MG63 (cell line): ENCODE measurements around the gene SDCCAG8. TPM values are rescaled to one million over a fixed set of nuclear protein-coding genes. Genes with fewer than 3 reads are reported as not detected.
A peak's percentile ranks its signal among the peaks of the same experiment; 100 is the strongest.
"Not testable (repeated sequence)": the region's sequence is repeated elsewhere in the genome, so short reads cannot be mapped to it uniquely, and the experiment has no call there.

Experiments
- DNase-seq: peaks from one replicate; pipeline ENCODE4 v3.0.0-alpha.2; 2020
- H3K27me3 ChIP-seq: fragments of 250-450 bp; sonication (Bioruptor Pico); 2 replicates; pipeline ENCODE4 v1.5.1; 2020; ENCODE audit warnings: mild to moderate bottlenecking, moderate library complexity
- H3K36me3 ChIP-seq: fragments of 250-450 bp; sonication (Bioruptor Pico); 2 replicates; pipeline ENCODE4 v1.5.1; 2020; ENCODE audit warnings: mild to moderate bottlenecking, moderate library complexity
- H3K4me3 ChIP-seq: fragments of 250-450 bp; sonication (Bioruptor Pico); 2 replicates; pipeline ENCODE4 v1.5.1; 2020; ENCODE audit warnings: mild to moderate bottlenecking, moderate library complexity
- H3K9me3 ChIP-seq: fragments of 250-450 bp; sonication (Bioruptor Pico); 2 replicates; pipeline ENCODE4 v1.5.1; 2020; ENCODE audit warnings: mild to moderate bottlenecking, moderate library complexity
- total RNA-seq: library from RNA; depleted of rRNA; stranded (reverse); fragments of >200 nt; shearing (Covaris generic); gene quantifications from 2 replicates; pipeline ENCODE4 v1.2.3, GENCODE V29; 2014; ENCODE audit warnings: low replicate concordance; rRNA removed

SDCCAG8 gene
- total RNA-seq, result 17.2 and 19.2 TPM in 2 replicates

DNA sequence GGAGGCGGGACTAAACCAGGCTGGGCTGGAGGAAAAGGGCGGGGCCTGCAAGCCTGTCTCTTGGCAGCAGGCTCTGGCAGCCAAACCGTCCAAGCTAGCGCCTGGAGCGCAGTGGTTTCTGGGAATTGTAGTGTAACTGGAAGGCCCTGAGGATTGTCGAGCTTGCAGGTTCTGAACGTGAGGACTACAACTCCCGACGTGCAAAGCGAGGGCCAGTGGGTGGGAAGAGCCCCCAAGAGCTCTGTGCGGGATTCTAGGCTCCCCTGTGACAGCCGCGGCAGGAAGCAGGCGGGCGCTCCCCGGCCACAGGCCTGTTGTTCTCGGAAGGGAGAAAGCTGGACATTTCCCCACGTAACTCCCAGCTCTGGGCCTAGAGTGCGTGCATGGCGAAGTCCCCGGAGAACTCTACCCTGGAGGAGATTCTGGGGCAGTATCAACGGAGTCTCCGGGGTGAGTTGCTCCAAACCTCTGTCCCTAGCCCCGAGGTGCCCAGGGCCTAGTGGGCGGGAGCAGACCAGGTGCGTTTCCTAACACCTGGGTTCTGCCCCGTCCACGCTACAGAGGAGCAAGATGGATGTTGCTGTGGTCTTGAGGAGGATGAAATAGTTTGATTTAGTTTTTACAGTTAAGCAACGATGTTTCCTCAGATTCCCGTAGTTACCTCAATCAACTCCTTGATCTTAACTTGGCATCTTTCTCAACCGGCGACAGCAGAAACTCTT is at the start of gene SDCCAG8:
TSS of gene SDCCAG8 (plus strand) at position 251 of the 722 bp plus-strand sequence. CDS start at position 384, 133 bp downstream.
- Histone ChIP-seq H3K27me3 (no peaks in the 10 kb centered on the region), H3K9me3 (no peaks in the 10 kb centered on the region), H3K4me3 (peak within 1 kb of the TSS; percentile 93), H3K36me3 (no peaks in the 10 kb centered on the region)
- DNase-seq, result peak; percentile 99

DNA sequence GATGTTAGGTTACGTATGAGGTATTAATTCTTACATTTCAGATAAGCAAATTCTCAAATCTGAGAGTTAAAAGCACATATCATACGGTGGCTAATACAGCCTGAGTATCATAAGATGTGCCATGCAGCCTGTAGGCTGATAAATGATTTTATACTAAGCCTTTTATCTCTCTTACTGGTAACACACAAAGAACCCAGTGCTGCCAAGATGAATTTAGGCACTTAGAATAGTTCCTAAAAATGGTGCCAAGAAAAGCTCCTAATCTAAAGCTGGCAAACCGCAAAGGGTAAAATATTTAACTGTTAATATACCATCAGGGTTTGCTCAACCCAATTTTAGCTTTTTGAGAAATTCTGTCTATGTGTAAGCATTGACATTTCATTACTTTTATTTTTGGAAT is 43.9 kb upstream of the SDCCAG8 start:
- H3K9me3 ChIP-seq, DNase-seq, H3K4me3 ChIP-seq, H3K27me3 ChIP-seq: not testable (repeated sequence)
- peaks cover 25% of the 10 kb centered on the region for H3K36me3 ChIP-seq

DNA sequence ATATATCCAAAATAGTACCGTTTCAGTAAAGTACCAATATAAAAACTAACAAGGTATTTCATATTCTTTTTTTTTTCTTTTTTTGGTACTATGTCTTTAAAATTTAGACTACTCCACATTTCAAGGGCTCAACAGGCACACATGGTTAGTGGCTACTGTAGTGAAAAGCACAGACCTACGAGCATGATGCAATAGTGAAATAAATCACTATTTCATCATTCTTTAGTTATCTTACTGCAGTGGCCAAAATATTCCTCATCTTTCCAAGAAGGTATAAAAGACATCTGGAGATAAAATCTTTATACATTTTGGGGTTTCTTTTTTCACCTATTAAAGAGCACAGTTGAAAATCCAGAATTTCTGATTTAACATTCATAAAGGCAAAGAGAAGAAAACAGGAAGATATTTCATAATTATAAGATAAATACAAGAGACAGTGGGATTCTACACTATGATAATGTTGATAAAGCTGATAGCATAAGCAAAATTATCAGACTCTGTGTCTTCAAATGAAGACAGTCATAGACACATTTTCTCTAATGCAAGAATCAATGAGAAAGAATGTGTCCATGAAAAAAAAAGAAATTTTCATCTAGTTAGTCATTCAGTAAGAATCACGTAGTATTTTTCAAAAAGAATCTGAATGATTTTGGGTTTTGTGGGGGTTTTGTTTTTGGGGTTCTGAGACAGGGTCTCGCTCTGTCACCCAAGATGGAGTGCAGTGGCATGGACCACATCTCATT is 42.6 kb upstream of the SDCCAG8 start:
- Histone ChIP-seq H3K27me3 (no peaks in the 10 kb centered on the region), H3K9me3 (no peaks in the 10 kb centered on the region), H3K4me3 (no peak overlapping the region), H3K36me3 (peaks cover 36% of the 10 kb centered on the region)
- no peak for DNase-seq

DNA sequence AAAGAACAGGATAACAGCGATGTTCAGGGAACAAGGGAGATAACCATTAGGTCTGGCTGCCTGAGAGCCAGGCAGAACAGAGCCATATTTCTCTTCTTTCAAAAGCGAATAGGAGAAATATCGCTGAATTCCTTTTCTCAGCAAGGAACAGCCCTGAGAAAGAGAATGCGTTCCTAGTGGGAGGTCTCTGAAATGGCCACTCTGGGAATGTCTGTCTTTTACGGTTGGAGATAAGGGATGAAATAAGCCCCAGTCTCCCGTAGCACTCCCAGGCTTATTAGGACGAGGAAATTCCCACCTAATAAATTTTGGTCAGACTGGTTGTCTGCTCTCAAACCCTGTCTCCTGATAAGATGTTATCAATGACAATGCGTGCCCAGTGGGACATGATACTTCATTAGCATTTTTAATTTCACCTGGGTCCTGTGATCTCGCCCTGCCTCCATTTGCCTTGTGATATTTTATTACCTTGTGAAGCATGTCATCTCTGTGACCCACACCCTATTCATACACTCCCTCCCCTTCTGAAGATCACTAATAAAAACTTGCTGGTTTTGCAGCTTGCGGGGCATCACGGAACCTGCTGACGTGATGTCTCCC is 40.5 kb upstream of the SDCCAG8 start:
- H3K27me3 ChIP-seq, H3K4me3 ChIP-seq, DNase-seq, H3K9me3 ChIP-seq: not testable (repeated sequence)
- H3K36me3 ChIP-seq, result peaks cover 42% of the 10 kb centered on the region

DNA sequence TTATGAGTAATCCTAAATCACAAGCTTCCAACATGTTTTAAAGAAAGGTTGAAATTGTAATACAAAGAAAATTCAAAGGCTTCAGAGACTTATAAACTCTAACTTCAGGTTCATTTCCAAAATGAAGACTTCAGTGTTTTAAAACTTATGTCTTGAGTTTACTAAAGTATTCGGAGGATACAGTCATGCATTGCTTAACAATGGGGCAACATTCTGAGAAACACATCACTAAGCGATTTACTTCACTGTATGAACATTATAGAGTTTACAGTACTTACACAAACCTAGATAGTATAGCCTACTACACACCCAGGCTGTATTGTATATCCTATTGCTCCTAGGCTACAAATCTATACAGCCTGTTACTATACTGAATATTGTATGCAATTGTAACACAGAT is 39.1 kb upstream of the SDCCAG8 start:
- no peaks in the 10 kb centered on the region for H3K9me3 ChIP-seq
- peaks cover 56% of the 10 kb centered on the region for H3K36me3 ChIP-seq
- no peak for DNase-seq
- H3K27me3 ChIP-seq, result no peaks in the 10 kb centered on the region
- H3K4me3 ChIP-seq, result no peak overlapping the region

DNA sequence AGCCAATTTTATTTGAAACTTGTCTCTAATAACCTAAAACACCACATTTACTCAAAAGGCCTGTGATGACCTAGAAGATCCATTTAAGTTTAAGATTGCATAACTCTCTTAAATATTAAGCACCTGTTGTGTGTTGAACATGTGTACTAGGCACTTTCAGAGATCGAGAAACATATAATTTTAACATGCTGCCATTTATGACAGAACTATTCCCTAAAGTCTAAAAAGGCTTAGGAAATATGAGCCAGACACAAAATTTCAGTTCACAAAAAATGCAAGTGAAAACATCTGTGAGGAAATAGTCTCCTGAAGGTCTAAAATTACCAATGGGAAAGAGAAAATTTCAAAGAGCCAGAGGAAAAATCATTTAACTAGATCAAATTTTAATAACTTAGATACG is 38.5 kb upstream of the SDCCAG8 start:
- no peak overlapping the region for H3K4me3 ChIP-seq
- no peak for DNase-seq
- peaks cover 60% of the 10 kb centered on the region for H3K36me3 ChIP-seq
- no peaks in the 10 kb centered on the region for H3K27me3 ChIP-seq
- no peaks in the 10 kb centered on the region for H3K9me3 ChIP-seq

DNA sequence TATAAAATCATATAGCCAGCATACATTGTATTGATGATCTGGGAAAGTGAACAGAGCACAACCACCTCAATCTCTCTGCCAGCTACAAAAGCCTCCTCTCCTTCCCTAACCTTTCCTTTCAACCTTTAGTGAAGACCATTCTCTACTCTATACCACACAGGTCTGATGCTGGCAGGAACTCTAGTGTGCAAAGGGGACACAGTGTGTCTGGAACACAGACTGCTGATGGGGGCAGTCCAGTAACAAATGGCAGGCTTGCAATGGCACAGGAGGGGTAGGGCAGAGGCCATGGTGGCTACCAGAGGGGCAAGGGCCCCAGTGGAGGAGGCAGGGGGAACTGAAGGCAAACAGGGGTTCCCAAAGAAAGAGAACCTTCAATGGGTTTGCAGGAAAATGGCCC is 37.8 kb upstream of the SDCCAG8 start:
- no peaks in the 10 kb centered on the region for H3K27me3 ChIP-seq
- DNase-seq, result no peak
- H3K4me3 ChIP-seq, result no peak overlapping the region
- H3K36me3 ChIP-seq, result peaks cover 68% of the 10 kb centered on the region
- no peaks in the 10 kb centered on the region for H3K9me3 ChIP-seq

DNA sequence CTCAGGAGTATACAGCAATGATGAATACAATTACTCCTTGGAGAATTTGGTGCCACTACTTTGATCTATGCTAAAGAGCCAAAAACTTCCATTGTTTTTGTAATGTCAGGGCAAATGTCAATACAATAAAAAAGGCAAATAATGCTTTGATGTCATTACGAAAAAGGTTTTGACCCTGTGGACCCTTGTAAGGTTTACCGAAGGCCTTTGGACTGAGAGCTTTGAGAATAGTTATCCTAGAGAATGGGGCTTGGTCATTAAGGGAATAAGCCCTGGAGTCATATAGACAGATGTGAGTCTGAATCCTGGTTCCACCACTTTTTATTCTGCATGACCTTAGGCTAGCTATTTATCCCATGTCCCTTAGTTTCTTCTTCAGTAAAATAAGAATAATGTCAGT is 28.2 kb upstream of the SDCCAG8 start:
- no peak for DNase-seq

DNA sequence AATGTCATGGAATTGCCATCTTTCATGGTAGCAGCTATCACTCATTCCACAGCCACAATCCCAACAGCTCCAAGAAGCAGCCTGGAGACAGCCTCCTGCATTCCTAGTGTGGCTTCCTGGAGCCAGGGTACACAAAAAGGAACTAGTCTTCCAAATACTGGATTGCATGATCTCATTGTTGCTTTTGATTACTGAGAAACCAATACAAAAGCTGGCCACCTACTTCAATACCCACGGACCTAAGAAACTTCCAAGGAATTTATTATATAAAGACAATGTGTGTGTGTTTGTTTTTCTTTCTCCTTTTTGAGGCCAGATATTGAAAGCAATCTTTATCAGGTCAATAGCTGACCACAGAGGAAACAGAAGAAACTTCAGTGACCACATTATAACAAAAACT is 26.3 kb upstream of the SDCCAG8 start:
- DNase-seq, result no peak
- H3K9me3 ChIP-seq, result peaks cover 37% of the 10 kb centered on the region
- no peaks in the 10 kb centered on the region for H3K27me3 ChIP-seq
- H3K4me3 ChIP-seq, result no peak overlapping the region
- H3K36me3 ChIP-seq, result peaks cover 58% of the 10 kb centered on the region

More for the DNA sequence above, 28.2 kb upstream of the SDCCAG8 start:
- H3K27me3 ChIP-seq, result no peaks in the 10 kb centered on the region
- H3K9me3 ChIP-seq, result peaks cover 32% of the 10 kb centered on the region
- H3K36me3 ChIP-seq, result peaks cover 65% of the 10 kb centered on the region
- no peak overlapping the region for H3K4me3 ChIP-seq

DNA sequence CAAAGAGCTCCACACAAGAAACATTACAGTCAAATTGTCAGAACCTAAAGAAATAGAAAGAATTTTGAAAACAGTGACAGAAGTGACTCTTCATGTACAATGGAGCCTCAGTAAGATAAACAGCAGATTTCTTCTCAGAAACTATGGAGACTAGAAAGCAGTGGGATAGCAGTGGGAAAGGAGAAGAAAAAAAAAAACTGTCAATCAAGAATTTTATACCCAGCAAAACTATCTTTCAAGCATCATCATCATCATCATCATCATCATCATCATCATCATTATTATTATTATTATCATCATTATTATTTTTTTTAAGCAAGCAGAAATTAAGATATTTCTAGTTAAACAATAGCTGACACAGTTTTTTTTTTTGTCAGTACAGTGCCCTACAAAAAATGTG is 24.9 kb upstream of the SDCCAG8 start:
- peaks cover 51% of the 10 kb centered on the region for H3K36me3 ChIP-seq
- no peaks in the 10 kb centered on the region for H3K27me3 ChIP-seq
- H3K9me3 ChIP-seq, result peaks cover 37% of the 10 kb centered on the region
- H3K4me3 ChIP-seq, result no peak overlapping the region
- DNase-seq, result no peak

DNA sequence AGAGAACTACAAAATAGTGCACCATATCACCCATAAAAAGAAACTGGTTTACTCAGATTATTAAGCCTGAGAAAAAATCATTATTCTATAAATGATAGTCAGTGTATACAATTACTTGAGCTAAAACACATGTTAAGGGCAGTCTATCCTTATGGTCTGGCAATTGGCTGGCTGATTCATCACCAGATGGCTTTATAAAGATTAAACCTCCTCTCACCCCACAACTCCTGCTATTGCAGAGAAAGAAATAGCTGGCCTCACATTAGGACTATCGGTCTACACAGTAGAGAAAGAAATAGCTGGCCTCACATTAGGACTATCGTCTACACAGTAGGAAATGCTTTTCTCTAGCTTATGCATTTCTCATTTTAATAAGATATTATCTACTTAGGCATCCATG is 21.9 kb upstream of the SDCCAG8 start:
- peak; percentile 23 for DNase-seq
- Histone ChIP-seq H3K4me3 (no peak overlapping the region), H3K9me3 (peaks cover 29% of the 10 kb centered on the region), H3K27me3 (no peaks in the 10 kb centered on the region), H3K36me3 (peaks cover 51% of the 10 kb centered on the region)

DNA sequence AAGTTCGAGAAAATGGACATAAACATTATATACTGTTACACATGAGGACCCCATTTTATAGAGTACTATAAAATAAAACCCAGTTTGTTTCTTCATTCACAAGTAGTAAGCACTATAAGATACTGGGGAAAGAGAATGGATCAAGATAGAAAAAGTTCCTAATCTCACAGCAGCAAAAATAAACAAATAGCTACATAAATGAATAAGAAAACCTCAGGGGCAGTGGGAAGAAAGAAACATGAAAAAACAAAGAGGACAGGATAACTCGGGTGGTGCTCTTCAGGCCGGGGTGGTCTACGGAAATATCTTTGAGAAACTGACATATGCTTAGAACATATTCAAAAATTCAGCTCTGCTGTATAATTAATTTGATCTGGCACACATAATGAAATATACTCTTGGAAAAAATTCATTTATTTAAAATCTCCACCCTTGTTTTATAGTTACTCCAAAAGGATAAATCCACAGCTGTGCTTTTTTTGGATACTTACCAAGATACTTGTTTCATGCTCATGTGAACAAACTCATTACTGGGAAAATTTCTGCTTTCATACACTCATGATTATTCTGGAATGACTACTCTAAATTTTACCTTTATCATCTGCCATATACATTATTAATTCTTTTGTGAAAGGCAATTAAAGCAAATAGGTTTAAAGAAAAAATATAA is 20.7 kb upstream of the SDCCAG8 start:
- H3K9me3 ChIP-seq, result peaks cover 22% of the 10 kb centered on the region
- no peak overlapping the region for H3K4me3 ChIP-seq
- no peaks in the 10 kb centered on the region for H3K27me3 ChIP-seq
- DNase-seq, result no peak
- H3K36me3 ChIP-seq, result peaks cover 41% of the 10 kb centered on the region

DNA sequence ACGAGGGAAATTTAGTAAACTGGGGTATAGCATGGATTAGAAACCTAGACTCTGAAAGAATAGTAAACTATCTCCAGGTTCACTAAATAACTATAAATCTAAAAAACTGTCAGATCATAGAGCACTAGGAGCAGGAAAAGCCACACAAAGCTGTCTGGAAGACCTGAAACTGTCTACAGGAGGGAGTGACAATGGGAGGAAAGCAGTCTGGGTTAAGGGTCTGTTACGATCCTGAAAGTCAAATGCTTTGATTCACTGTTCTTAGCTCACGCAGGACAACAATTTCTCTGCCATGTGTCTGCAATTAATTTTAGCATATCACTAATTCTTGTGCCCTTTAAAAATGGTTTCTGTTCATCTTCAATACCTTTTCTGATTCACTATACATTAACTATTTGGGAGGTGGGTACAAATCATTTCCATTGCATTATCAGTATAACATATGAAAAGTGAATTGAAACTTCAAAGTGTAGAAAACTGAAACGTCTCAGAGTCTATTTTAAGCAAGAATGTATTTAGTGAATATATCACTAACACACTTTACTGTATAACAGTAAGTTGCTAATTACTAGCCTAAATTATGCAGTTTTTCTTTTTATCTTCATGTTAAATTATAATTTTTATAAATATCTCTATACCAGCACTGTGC is 19.1 kb upstream of the SDCCAG8 start:
- no peak for DNase-seq
- peaks cover 8% of the 10 kb centered on the region for H3K9me3 ChIP-seq
- H3K36me3 ChIP-seq, result peaks cover 41% of the 10 kb centered on the region

DNA sequence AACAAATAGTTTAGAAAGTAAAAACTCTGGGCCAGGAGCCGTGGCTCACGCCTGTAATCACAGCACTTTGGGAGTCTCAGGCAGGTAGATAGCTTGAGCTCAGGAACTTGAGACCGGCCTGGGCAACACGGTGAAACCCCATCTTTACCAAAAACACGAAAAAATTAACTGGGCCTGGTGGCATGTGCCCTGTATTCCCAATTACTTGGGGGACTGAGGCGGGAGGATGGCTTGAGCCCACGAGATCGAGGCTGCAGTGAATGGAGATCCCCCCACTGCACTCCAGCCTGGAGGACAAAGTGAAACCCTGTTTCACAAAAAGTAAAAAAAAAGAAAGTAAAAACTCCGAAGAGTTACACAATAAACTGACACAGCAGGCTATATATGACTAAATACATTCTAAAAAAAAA is 11.4 kb upstream of the SDCCAG8 start:
- Histone ChIP-seq H3K36me3 (peaks cover 22% of the 10 kb centered on the region), H3K27me3 (no peaks in the 10 kb centered on the region), H3K9me3 (no peaks in the 10 kb centered on the region; the same call in 1 of the 2 replicates), H3K4me3 (no peak overlapping the region)
- DNase-seq, result no peak

More for the DNA sequence above, 19.1 kb upstream of the SDCCAG8 start:
- no peaks in the 10 kb centered on the region for H3K27me3 ChIP-seq
- no peak overlapping the region for H3K4me3 ChIP-seq

DNA sequence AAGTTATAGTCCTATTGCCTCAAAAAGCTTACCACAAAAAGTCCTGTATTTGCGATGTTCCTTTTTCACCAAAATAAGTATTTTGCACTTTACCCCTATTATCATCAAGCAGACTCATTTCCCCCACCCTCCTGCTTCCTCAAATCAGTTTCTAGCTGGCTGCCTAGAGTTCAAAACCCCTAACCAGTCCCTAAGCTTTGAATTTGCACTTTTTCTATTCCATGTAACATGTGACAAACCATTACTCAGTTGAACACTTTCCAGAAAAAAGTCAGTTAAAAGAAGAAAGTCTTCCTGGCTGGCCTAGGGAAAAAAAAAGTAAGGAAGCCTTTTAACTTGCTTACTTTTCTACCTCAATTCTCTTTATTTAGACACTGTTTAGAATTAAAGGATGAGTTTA is 8.9 kb upstream of the SDCCAG8 start:
- no peak for DNase-seq
- H3K36me3 ChIP-seq, result peaks cover 15% of the 10 kb centered on the region
- no peaks in the 10 kb centered on the region for H3K27me3 ChIP-seq
- no peaks in the 10 kb centered on the region; the same call in 1 of the 2 replicates for H3K9me3 ChIP-seq
- no peak overlapping the region for H3K4me3 ChIP-seq

DNA sequence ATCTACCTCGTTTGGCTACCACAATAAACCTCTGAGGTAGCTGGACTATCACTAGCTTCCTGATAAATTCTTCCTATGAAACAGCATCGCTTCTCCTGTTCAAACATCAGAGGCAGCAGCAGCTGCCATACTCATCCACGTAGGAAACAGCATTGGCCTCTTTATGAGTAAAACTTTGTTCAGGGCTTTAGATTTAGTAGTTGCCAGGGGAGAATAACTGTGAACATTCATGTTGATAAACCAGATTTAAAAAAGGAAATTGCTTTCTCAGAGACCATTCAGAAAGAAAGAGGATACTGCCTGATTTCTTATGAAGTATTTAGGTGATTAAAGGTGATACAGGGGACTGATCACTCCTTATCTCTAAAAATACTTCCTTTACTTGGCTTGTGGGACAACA is 7.9 kb upstream of the SDCCAG8 start:
- no peak for DNase-seq
- no peak overlapping the region for H3K4me3 ChIP-seq
- peaks cover 15% of the 10 kb centered on the region for H3K36me3 ChIP-seq

More for the DNA sequence above, 7.9 kb upstream of the SDCCAG8 start:
- Histone ChIP-seq H3K9me3 (no peaks in the 10 kb centered on the region; the same call in 1 of the 2 replicates), H3K27me3 (no peaks in the 10 kb centered on the region)
